Measurements from ENCODE around the gene SHISA9.

DNA sequence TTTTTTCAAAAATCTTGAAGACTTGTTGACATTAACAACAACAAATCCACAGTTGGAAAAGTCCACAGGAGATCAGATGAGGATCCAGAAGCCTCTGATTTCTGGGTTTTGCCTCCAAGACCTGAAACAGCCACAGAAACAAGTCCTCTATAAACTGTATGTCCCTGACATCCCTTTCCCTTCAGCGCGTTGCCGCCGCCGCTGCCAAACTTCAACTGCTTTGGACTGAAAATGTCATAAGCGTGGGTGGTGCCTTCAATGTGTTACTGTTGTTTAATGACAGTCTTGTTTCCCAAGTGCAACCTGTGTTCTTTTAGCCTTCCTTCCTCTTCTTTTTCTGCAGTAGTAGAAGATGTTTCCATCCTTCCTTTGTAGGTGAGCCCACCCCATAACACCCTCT, 334.9 kb downstream of the SHISA9 start:
- TF ChIP-seq, protein P1, sequence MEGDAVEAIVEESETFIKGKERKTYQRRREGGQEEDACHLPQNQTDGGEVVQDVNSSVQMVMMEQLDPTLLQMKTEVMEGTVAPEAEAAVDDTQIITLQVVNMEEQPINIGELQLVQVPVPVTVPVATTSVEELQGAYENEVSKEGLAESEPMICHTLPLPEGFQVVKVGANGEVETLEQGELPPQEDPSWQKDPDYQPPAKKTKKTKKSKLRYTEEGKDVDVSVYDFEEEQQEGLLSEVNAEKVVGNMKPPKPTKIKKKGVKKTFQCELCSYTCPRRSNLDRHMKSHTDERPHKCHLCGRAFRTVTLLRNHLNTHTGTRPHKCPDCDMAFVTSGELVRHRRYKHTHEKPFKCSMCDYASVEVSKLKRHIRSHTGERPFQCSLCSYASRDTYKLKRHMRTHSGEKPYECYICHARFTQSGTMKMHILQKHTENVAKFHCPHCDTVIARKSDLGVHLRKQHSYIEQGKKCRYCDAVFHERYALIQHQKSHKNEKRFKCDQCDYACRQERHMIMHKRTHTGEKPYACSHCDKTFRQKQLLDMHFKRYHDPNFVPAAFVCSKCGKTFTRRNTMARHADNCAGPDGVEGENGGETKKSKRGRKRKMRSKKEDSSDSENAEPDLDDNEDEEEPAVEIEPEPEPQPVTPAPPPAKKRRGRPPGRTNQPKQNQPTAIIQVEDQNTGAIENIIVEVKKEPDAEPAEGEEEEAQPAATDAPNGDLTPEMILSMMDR (IDR thresholded peaks at IDR 0.05; ENCODE audit: low read depth, low read length, poor library complexity, severe bottlenecking) = no peak
- TF ChIP-seq EZH2phosphoT487 (IDR thresholded peaks at IDR 0.05; ENCODE audit: borderline replicate concordance, low read length) = no peak
